GM23338 (cell line): ENCODE data around the gene PITPNC1.

ENCODE experiments used
- CREB1 ChIP-seq: fragments of 250-450 bp; sonication (Bioruptor Pico); IDR thresholded peaks from 2 replicates; pipeline ENCODE4 v1.5.0; 2020; ENCODE audit warnings: low read depth, mild to moderate bottlenecking, moderate library complexity
- EZH2 ChIP-seq: fragments of 200-600 bp; sonication (generic); IDR thresholded peaks from one replicate; pipeline ENCODE4 v1.8.0; 2017; ENCODE audit warnings: antibody characterized with exemption, mild to moderate bottlenecking, low read depth; ENCODE audit not compliant: unreplicated experiment
- EZH2phosphoT487 ChIP-seq: fragments of 200-600 bp; sonication (generic); IDR thresholded peaks from one replicate; pipeline ENCODE4 v1.8.1; 2018; ENCODE audit warnings: antibody characterized with exemption; ENCODE audit not compliant: unreplicated experiment
- JUNB ChIP-seq: IDR thresholded peaks from one replicate; pipeline ENCODE4 v1.6.1; 2016; ENCODE audit warnings: antibody characterized with exemption; ENCODE audit not compliant: unreplicated experiment
- NANOG ChIP-seq: IDR thresholded peaks from 2 replicates; pipeline ENCODE4 v1.6.1; 2016; ENCODE audit warnings: antibody characterized with exemption, borderline replicate concordance
- POLR2AphosphoS5 ChIP-seq: IDR thresholded peaks from 2 replicates; pipeline ENCODE4 v1.6.1; 2016; ENCODE audit warnings: antibody characterized with exemption, low read depth
- STAT1 ChIP-seq: IDR thresholded peaks from one replicate; pipeline ENCODE4 v1.6.1; 2016; ENCODE audit warnings: antibody characterized with exemption; ENCODE audit not compliant: unreplicated experiment
- ZNF114 ChIP-seq: fragments of 250-450 bp; sonication (Bioruptor Pico); IDR thresholded peaks from 2 replicates; pipeline ENCODE4 v1.5.0; 2020; ENCODE audit warnings: mild to moderate bottlenecking, moderate library complexity
- ZNF331 ChIP-seq: fragments of 250-450 bp; sonication (Bioruptor Pico); IDR thresholded peaks from 2 replicates; pipeline ENCODE4 v1.5.0; 2020; ENCODE audit warnings: low read depth, mild to moderate bottlenecking, moderate library complexity
- TF ChIP-seq, protein P1 (sequence below), 2 experiments: fragments of 200-600 bp in 1 of 2; sonication (generic) in 1 of 2; conservative IDR thresholded peaks; 2 replicates each; pipeline versions ENCODE4 v1.5.1 to v1.6.1; 2016 to 2017; ENCODE audit warnings: antibody characterized with exemption in 2 of 2, low read depth in 2 of 2, mild to moderate bottlenecking in 2 of 2, moderate library complexity in 1 of 2
- TF ChIP-seq, protein P2 (sequence below): IDR thresholded peaks from one replicate; pipeline ENCODE4 v1.6.1; 2018; ENCODE audit warnings: antibody characterized with exemption; ENCODE audit not compliant: unreplicated experiment
- TF ChIP-seq, protein P3 (sequence below): IDR thresholded peaks from 2 replicates; pipeline ENCODE4 v1.6.1; 2016; ENCODE audit warnings: antibody characterized with exemption

DNA sequence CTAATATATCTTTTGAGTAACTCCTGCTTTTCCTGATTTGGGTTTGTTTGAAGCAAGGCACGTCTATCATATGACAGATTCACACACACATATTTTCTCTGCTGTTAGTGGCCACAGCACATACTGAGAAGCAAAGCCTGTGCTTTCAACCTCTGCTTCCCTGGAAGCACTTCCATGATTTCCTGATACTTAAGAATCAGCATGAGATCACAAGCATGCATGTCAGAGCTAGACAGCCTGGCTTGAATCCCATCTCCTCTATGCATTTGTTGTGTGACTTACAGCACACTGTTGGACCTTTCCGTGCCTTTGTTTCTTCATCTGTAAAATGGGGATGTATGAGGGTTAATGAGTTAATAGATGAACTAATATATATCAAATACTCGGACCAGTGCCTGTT lies 189.6 kb downstream of the PITPNC1 start:
- no peak for TF ChIP-seq ZNF114 (CRISPR knock-in tag)
- TF ChIP-seq, protein P1, sequence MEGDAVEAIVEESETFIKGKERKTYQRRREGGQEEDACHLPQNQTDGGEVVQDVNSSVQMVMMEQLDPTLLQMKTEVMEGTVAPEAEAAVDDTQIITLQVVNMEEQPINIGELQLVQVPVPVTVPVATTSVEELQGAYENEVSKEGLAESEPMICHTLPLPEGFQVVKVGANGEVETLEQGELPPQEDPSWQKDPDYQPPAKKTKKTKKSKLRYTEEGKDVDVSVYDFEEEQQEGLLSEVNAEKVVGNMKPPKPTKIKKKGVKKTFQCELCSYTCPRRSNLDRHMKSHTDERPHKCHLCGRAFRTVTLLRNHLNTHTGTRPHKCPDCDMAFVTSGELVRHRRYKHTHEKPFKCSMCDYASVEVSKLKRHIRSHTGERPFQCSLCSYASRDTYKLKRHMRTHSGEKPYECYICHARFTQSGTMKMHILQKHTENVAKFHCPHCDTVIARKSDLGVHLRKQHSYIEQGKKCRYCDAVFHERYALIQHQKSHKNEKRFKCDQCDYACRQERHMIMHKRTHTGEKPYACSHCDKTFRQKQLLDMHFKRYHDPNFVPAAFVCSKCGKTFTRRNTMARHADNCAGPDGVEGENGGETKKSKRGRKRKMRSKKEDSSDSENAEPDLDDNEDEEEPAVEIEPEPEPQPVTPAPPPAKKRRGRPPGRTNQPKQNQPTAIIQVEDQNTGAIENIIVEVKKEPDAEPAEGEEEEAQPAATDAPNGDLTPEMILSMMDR (conservative IDR thresholded peaks at IDR 0.05; ENCODE audit: low read depth in 2 of 2) = no peak
- TF ChIP-seq EZH2 = no peak
- TF ChIP-seq CREB1 = no peak
- no peak for TF ChIP-seq POLR2AphosphoS5
- no peak for TF ChIP-seq EZH2phosphoT487
- TF ChIP-seq, protein P2, sequence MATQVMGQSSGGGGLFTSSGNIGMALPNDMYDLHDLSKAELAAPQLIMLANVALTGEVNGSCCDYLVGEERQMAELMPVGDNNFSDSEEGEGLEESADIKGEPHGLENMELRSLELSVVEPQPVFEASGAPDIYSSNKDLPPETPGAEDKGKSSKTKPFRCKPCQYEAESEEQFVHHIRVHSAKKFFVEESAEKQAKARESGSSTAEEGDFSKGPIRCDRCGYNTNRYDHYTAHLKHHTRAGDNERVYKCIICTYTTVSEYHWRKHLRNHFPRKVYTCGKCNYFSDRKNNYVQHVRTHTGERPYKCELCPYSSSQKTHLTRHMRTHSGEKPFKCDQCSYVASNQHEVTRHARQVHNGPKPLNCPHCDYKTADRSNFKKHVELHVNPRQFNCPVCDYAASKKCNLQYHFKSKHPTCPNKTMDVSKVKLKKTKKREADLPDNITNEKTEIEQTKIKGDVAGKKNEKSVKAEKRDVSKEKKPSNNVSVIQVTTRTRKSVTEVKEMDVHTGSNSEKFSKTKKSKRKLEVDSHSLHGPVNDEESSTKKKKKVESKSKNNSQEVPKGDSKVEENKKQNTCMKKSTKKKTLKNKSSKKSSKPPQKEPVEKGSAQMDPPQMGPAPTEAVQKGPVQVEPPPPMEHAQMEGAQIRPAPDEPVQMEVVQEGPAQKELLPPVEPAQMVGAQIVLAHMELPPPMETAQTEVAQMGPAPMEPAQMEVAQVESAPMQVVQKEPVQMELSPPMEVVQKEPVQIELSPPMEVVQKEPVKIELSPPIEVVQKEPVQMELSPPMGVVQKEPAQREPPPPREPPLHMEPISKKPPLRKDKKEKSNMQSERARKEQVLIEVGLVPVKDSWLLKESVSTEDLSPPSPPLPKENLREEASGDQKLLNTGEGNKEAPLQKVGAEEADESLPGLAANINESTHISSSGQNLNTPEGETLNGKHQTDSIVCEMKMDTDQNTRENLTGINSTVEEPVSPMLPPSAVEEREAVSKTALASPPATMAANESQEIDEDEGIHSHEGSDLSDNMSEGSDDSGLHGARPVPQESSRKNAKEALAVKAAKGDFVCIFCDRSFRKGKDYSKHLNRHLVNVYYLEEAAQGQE = no peak
- TF ChIP-seq JUNB = no peak
- TF ChIP-seq ZNF331 (CRISPR knock-in tag) = no peak
- no peak for TF ChIP-seq NANOG
- TF ChIP-seq, protein P3, sequence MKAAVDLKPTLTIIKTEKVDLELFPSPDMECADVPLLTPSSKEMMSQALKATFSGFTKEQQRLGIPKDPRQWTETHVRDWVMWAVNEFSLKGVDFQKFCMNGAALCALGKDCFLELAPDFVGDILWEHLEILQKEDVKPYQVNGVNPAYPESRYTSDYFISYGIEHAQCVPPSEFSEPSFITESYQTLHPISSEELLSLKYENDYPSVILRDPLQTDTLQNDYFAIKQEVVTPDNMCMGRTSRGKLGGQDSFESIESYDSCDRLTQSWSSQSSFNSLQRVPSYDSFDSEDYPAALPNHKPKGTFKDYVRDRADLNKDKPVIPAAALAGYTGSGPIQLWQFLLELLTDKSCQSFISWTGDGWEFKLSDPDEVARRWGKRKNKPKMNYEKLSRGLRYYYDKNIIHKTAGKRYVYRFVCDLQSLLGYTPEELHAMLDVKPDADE = no peak
- no peak for TF ChIP-seq STAT1
